ENCODE measurements around the gene MLC1. TPM values are rescaled to one million over a fixed set of nuclear protein-coding genes. Genes with fewer than 3 reads are reported as not detected.

Gene MLC1
- total and polyA plus RNA-seq, 4 donors, result 0.13 to 9.4 (median 0.33) TPM; not detected in 1

GRCh38 chr22:50090412-50090714, 5.1 kb upstream of the MLC1 start:
- Histone ChIP-seq H3K4me1 (ENCODE audit: control insufficient read depth in 4 of 4, insufficient read depth in 4 of 4, low read length in 3 of 4) (no peaks in the 10 kb centered on the region), H3K9ac (ENCODE audit: low read depth in 1 of 2, low read length in 2 of 2) (no peak overlapping the region), H3K27ac (ENCODE audit: low read depth in 1 of 2, low read length in 2 of 2) (no peak overlapping the region), H3K27me3 (ENCODE audit: control insufficient read depth in 4 of 4, insufficient read depth in 4 of 4, low read length in 3 of 4) (no peaks in the 10 kb centered on the region), H3K4me3 (ENCODE audit: low read depth in 1 of 3, low read length in 3 of 3) (no peak overlapping the region), H3K36me3 (ENCODE audit: control insufficient read depth in 4 of 4, insufficient read depth in 3 of 4, low read depth in 1 of 4, low read length in 3 of 4) (no peaks in the 10 kb centered on the region), H3K9me3 (ENCODE audit: control insufficient read depth in 4 of 4, low read length in 3 of 4) (no peaks in the 10 kb centered on the region)
- no peak for TF ChIP-seq FOXA2 (IDR thresholded peaks at IDR 0.05)
- no peak for TF ChIP-seq GABPA (IDR thresholded peaks at IDR 0.05 in 1 of 2, conservative IDR thresholded peaks at IDR 0.05 in 1 of 2)
- 91% methylated on average over 22 of the region's 22 CpGs for whole genome bisulfite sequencing
- no peak for DNase-seq (ENCODE audit: low spot score)

DNA sequence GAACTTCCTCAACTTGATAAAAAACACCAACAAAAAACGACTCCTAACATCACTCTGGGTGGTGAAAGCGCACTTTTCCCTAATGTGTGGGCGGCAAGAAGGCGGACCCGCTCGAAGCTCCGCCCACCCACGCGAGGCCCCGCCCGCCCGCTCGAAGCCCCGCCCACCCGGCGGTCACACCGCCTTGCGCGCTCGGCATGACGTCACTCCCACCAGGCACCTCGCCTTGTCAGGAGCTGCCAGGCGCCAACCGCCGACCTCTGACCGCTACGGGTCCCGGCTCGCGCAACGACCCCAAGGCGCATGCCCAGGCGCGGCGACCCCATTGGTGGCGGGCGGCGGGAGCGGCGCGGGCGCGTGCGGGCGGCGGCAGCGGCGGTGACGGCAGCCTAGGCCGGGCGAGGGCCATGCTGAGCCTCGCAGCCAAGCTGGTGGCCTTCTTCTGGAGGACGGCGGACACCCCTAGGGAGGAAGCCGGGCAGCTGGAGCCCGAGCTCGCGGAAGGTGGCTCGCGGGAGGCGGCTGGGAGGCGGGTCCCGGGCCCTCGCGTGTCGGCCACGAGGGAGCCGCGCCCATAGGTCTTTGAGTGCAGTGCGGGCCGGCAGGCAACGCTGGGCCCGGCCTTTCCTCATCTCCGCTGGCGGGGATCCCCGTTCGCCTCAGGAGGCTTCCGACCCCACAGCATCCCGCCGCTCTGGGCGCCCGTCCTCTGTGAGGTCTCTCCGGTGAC, 4.6 kb upstream of the MLC1 start, which contains the start of gene MOV10L1:
Gene MOV10L1 (plus strand): TSS at position 325 of the 730 bp plus-strand sequence. CDS start 83 bp downstream, at position 408.
- peak; percentile 59 for DNase-seq (ENCODE audit: low spot score)
- TF ChIP-seq EGR1 (IDR thresholded peaks at IDR 0.05; ENCODE audit: low read depth in 2 of 2), result no peak
- no peak for TF ChIP-seq NR2F2 (IDR thresholded peaks at IDR 0.05)
- no peak for TF ChIP-seq ZBTB33 (IDR thresholded peaks at IDR 0.05)
- no peak for TF ChIP-seq RAD21 (IDR thresholded peaks at IDR 0.05)
- TF ChIP-seq, protein P1, sequence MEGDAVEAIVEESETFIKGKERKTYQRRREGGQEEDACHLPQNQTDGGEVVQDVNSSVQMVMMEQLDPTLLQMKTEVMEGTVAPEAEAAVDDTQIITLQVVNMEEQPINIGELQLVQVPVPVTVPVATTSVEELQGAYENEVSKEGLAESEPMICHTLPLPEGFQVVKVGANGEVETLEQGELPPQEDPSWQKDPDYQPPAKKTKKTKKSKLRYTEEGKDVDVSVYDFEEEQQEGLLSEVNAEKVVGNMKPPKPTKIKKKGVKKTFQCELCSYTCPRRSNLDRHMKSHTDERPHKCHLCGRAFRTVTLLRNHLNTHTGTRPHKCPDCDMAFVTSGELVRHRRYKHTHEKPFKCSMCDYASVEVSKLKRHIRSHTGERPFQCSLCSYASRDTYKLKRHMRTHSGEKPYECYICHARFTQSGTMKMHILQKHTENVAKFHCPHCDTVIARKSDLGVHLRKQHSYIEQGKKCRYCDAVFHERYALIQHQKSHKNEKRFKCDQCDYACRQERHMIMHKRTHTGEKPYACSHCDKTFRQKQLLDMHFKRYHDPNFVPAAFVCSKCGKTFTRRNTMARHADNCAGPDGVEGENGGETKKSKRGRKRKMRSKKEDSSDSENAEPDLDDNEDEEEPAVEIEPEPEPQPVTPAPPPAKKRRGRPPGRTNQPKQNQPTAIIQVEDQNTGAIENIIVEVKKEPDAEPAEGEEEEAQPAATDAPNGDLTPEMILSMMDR (IDR thresholded peaks at IDR 0.05; ENCODE audit: low read depth, low read length, missing input control), result no peak
- Histone ChIP-seq H3K36me3 (ENCODE audit: control insufficient read depth in 4 of 4, insufficient read depth in 3 of 4, low read depth in 1 of 4, low read length in 3 of 4) (no peaks in the 10 kb centered on the region), H3K9me3 (ENCODE audit: control insufficient read depth in 4 of 4, low read length in 3 of 4) (no peaks in the 10 kb centered on the region), H3K4me1 (ENCODE audit: control insufficient read depth in 4 of 4, insufficient read depth in 4 of 4, low read length in 3 of 4) (no peaks in the 10 kb centered on the region), H3K9ac (ENCODE audit: low read depth in 1 of 2, low read length in 2 of 2) (no peak within 1 kb of the TSS), H3K27me3 (ENCODE audit: control insufficient read depth in 4 of 4, insufficient read depth in 4 of 4, low read length in 3 of 4) (no peaks in the 10 kb centered on the region), H3K4me3 (ENCODE audit: low read depth in 1 of 3, low read length in 3 of 3) (no peak within 1 kb of the TSS), H3K27ac (ENCODE audit: low read depth in 1 of 2, low read length in 2 of 2) (no peak within 1 kb of the TSS)
- 42% methylated on average over 83 of the region's 83 CpGs for WGBS

- H3K9ac ChIP-seq (ENCODE audit: low read depth in 1 of 2, low read length in 2 of 2), result no peak overlapping the region
- H3K9me3 ChIP-seq (ENCODE audit: control insufficient read depth in 4 of 4, low read length in 3 of 4), result no peaks in the 10 kb centered on the region
- no peak for TF ChIP-seq JUND (IDR thresholded peaks at IDR 0.05)
- TF ChIP-seq HNF4A (conservative IDR thresholded peaks at IDR 0.05), result no peak
- no peak for DNase-seq (ENCODE audit: low spot score)
- no peaks in the 10 kb centered on the region for H3K36me3 ChIP-seq (ENCODE audit: control insufficient read depth in 4 of 4, insufficient read depth in 3 of 4, low read depth in 1 of 4, low read length in 3 of 4)
- no peaks in the 10 kb centered on the region for H3K27me3 ChIP-seq (ENCODE audit: control insufficient read depth in 4 of 4, insufficient read depth in 4 of 4, low read length in 3 of 4)
- H3K4me3 ChIP-seq (ENCODE audit: low read depth in 1 of 3, low read length in 3 of 3), result no peak overlapping the region
- no peak overlapping the region for H3K27ac ChIP-seq (ENCODE audit: low read depth in 1 of 2, low read length in 2 of 2)
- 81% methylated on average over 11 of the region's 11 CpGs for WGBS
- H3K4me1 ChIP-seq (ENCODE audit: control insufficient read depth in 4 of 4, insufficient read depth in 4 of 4, low read length in 3 of 4), result no peaks in the 10 kb centered on the region
These were observed 4.0 kb upstream of the MLC1 start for GRCh38 chr22:50089231-50089630.
